HG02970 (cell line): ENCODE results near the gene RNF151.
"Not testable (repeated sequence)": the region's sequence is repeated elsewhere in the genome, so short reads cannot be mapped to it uniquely, and the experiment has no call there.

Experiments used
- ATAC-seq: cut with Tn5 transposase; IDR thresholded peaks from one replicate; pipeline ENCODE4 v1.9.1; 2021; ENCODE audit warnings: mild to moderate bottlenecking, moderate library complexity, moderate number of reproducible peaks; ENCODE audit not compliant: unreplicated experiment, low FRiP score

The RNF151 gene

GRCh38 chr16:1958715-1959268, 7.9 kb upstream of the RNF151 start:
- ATAC-seq = no peak

- peak; percentile 76 for ATAC-seq
Observed at GRCh38 chr16:1959269-1960039, 7.2 kb upstream of the RNF151 start, which contains the start of gene NDUFB10. Gene NDUFB10, plus strand, starts transcription at chr16:1959538. Its CDS starts 87 bp downstream, at chr16:1959625.

GRCh38 chr16:1960665-1961630, 5.7 kb upstream of the RNF151 start:
- no peak for ATAC-seq

GRCh38 chr16:1961651-1962067, 5.0 kb upstream of the RNF151 start:
- ATAC-seq = no peak

GRCh38 chr16:1962161-1963153, 4.2 kb upstream of the RNF151 start:
- not testable (repeated sequence) for ATAC-seq

GRCh38 chr16:1963806-1964505, 2.7 kb upstream of the RNF151 start:
- ATAC-seq = peak; percentile 5

GRCh38 chr16:1964506-1965395, 1.9 kb upstream of the RNF151 start, which contains the start of gene RPS2:
Gene RPS2, minus strand, starts transcription at chr16:1964826. Its CDS starts 201 bp downstream, at chr16:1964625.
- peak; percentile 80 for ATAC-seq

- ATAC-seq = no peak
Observed at GRCh38 chr16:1965396-1966001, 1.2 kb upstream of the RNF151 start.

- no peak for ATAC-seq
Observed at GRCh38 chr16:1968146-1968953, 1.7 kb downstream of the RNF151 start.

GRCh38 chr16:1971796-1972489, 5.3 kb downstream of the RNF151 start, which contains the start of gene TBL3:
Gene TBL3, plus strand, starts transcription at chr16:1972053. Its CDS starts 112 bp downstream, at chr16:1972165.
- ATAC-seq = peak; percentile 85

- ATAC-seq = no peak
Observed at GRCh38 chr16:1972490-1972877, 5.8 kb downstream of the RNF151 start.

GRCh38 chr16:1973461-1974156, 7.0 kb downstream of the RNF151 start:
- ATAC-seq = no peak

- ATAC-seq = no peak
Observed at GRCh38 chr16:1974157-1975070, 7.8 kb downstream of the RNF151 start.

- ATAC-seq = no peak
Observed at GRCh38 chr16:1975432-1976215, 9.0 kb downstream of the RNF151 start.
